ENCODE results near the gene BTN2A1. TPM values are rescaled to one million over a fixed set of nuclear protein-coding genes. Genes with fewer than 3 reads are reported as not detected.

BTN2A1 gene
- total RNA-seq, 2 experiments from 2014 or later: 15.4 to 23.4 TPM

- no peaks in the 10 kb centered on the region; the same call in 1 of the 2 replicates for H3K79me2 ChIP-seq (ENCODE audit: insufficient read depth, low read depth, low read length)
- no peaks in the 10 kb centered on the region for H3K9me2 ChIP-seq (ENCODE audit: insufficient read depth, low read length)
- no TSS peak for BruUV-seq (replicated peaks)
- peak overlapping the region; percentile 96 for H3K27ac ChIP-seq (ENCODE audit: low read depth, low read length, poor library complexity, severe bottlenecking)
- no peak overlapping the region for H3K4me3 ChIP-seq (ENCODE audit: low read depth, low read length, poor library complexity, severe bottlenecking)
- H3K4me2 ChIP-seq (ENCODE audit: low read length): 0 out of 2 replicates have a peak overlapping the region, but pooled peaks have one; percentile 88
- H2AFZ ChIP-seq (ENCODE audit: low read length): no peak overlapping the region; the same call in 1 of the 2 replicates
- DNase-seq (ENCODE audit: low spot score): no peak
- H3K36me3 ChIP-seq (ENCODE audit: insufficient read depth, low read length): peaks cover 17% of the 10 kb centered on the region
- TF ChIP-seq EZH2phosphoT487 (IDR thresholded peaks at IDR 0.05; ENCODE audit: borderline replicate concordance, low read depth, low read length): no peak
- TF ChIP-seq CTCF (conservative IDR thresholded peaks at IDR 0.05; ENCODE audit: low read length): no peak
- H3K4me1 ChIP-seq (ENCODE audit: insufficient read depth, low read length, poor library complexity, severe bottlenecking): peaks cover 54% of the 10 kb centered on the region
- peaks cover 27% of the 10 kb centered on the region for H3K9me3 ChIP-seq (ENCODE audit: low read length)
- no peaks in the 10 kb centered on the region for H4K20me1 ChIP-seq (ENCODE audit: insufficient read depth, low read length)
- intact Hi-C loops (cut with micrococcal nuclease; ENCODE audit: unreplicated experiment): no loop called here
- CTCF ChIA-PET (ENCODE audit: unreplicated experiment): no interaction called here
- POLR2A ChIA-PET: no interaction called here
These were observed 19.7 kb downstream of the BTN2A1 start for GRCh38 chr6:26477426-26477825.

GRCh38 chr6:26478100-26478984, 20.6 kb downstream of the BTN2A1 start:
- no TSS peak for BruUV-seq (replicated peaks)
- H3K79me2 ChIP-seq (ENCODE audit: insufficient read depth, low read depth, low read length): no peaks in the 10 kb centered on the region; the same call in 1 of the 2 replicates
- no peak overlapping the region for H3K4me3 ChIP-seq (ENCODE audit: low read depth, low read length, poor library complexity, severe bottlenecking)
- peaks cover 9% of the 10 kb centered on the region; the same call in 1 of the 2 replicates for H3K36me3 ChIP-seq (ENCODE audit: insufficient read depth, low read length)
- peaks cover 54% of the 10 kb centered on the region for H3K4me1 ChIP-seq (ENCODE audit: insufficient read depth, low read length, poor library complexity, severe bottlenecking)
- H3K4me2 ChIP-seq (ENCODE audit: low read length): no peak overlapping the region
- peak overlapping the region; percentile 1; the same call in 1 of the 2 replicates for H2AFZ ChIP-seq (ENCODE audit: low read length)
- no peak for TF ChIP-seq CTCF (conservative IDR thresholded peaks at IDR 0.05; ENCODE audit: low read length)
- no peak for TF ChIP-seq EZH2phosphoT487 (IDR thresholded peaks at IDR 0.05; ENCODE audit: borderline replicate concordance, low read depth, low read length)
- no peaks in the 10 kb centered on the region for H4K20me1 ChIP-seq (ENCODE audit: insufficient read depth, low read length)
- ChIA-PET POLR2A (interaction anchor here (0.9 to 1.2 kb wide), 2 partner anchors 9 to 60 kb away, joined by 3 to 4 read pairs; no protein-coding TSS in a partner anchor), CTCF (ENCODE audit: unreplicated experiment) (no interaction called here)
- no peak for DNase-seq (ENCODE audit: low spot score)
- H3K27ac ChIP-seq (ENCODE audit: low read depth, low read length, poor library complexity, severe bottlenecking): no peak overlapping the region
- H3K9me3 ChIP-seq (ENCODE audit: low read length): peaks cover 19% of the 10 kb centered on the region
- intact Hi-C loops (cut with micrococcal nuclease; ENCODE audit: unreplicated experiment): no loop called here
- H3K9me2 ChIP-seq (ENCODE audit: insufficient read depth, low read length): no peaks in the 10 kb centered on the region

- CTCF ChIA-PET (ENCODE audit: unreplicated experiment): no interaction called here
- Histone ChIP-seq H4K20me1 (ENCODE audit: insufficient read depth, low read length) (no peaks in the 10 kb centered on the region), H3K27ac (ENCODE audit: low read depth, low read length, poor library complexity, severe bottlenecking) (no peak overlapping the region), H3K9me3 (ENCODE audit: low read length) (peaks cover 19% of the 10 kb centered on the region), H3K4me2 (ENCODE audit: low read length) (no peak overlapping the region), H3K9me2 (ENCODE audit: insufficient read depth, low read length) (no peaks in the 10 kb centered on the region), H3K4me3 (ENCODE audit: low read depth, low read length, poor library complexity, severe bottlenecking) (no peak overlapping the region), H3K79me2 (ENCODE audit: insufficient read depth, low read depth, low read length) (no peaks in the 10 kb centered on the region; the same call in 1 of the 2 replicates), H3K4me1 (ENCODE audit: insufficient read depth, low read length, poor library complexity, severe bottlenecking) (peaks cover 57% of the 10 kb centered on the region), H2AFZ (ENCODE audit: low read length) (peak overlapping the region; percentile 1; the same call in 1 of the 2 replicates), H3K36me3 (ENCODE audit: insufficient read depth, low read length) (peaks cover 9% of the 10 kb centered on the region; the same call in 1 of the 2 replicates)
- no TSS peak for BruUV-seq (replicated peaks)
- TF ChIP-seq EZH2phosphoT487 (IDR thresholded peaks at IDR 0.05; ENCODE audit: borderline replicate concordance, low read depth, low read length) (no peak), CTCF (conservative IDR thresholded peaks at IDR 0.05; ENCODE audit: low read length) (no peak)
- POLR2A ChIA-PET: interaction anchor here (0.9 to 1.2 kb wide), 2 partner anchors 9 to 60 kb away, joined by 3 to 4 read pairs; no protein-coding TSS in a partner anchor
- DNase-seq (ENCODE audit: low spot score): no peak
- intact Hi-C loops (cut with micrococcal nuclease; ENCODE audit: unreplicated experiment): no loop called here
These were observed 21.2 kb downstream of the BTN2A1 start for GRCh38 chr6:26478985-26479278.
